PC-9 (cell line): ENCODE results near the gene PLA2R1.

Experiments used
- EZH2 ChIP-seq: fragments of 200-600 bp; sonication (generic); IDR thresholded peaks from 2 replicates; pipeline ENCODE4 v1.8.0; 2017; ENCODE audit warnings: antibody characterized with exemption, low read depth
- TF ChIP-seq, protein P1 (sequence below): fragments of 200-600 bp; sonication (generic); conservative IDR thresholded peaks from 2 replicates; pipeline ENCODE4 v1.6.1; 2017; ENCODE audit warnings: mixed run types, antibody characterized with exemption, mild to moderate bottlenecking, moderate library complexity

DNA sequence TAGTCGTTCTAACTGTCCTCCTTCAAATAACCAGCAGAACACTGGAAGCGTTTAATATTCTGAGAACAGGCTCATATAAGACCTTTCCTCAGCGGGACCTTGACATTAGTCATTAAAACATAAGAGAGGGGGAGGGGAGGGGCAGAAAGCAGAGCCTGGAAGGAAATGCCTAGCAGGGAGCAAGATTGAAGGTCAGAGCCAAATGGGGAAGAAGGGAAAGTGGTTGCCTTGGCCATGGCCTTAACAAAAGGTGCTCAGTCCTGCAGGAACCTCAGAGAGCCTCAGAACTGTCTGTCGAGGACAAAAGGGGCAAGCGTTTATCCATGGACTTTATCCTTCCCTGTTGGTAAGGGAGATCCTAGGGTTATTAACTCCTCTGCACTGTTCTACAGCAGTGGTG lies 856 bp upstream of the PLA2R1 start:
- no peak for TF ChIP-seq EZH2
- TF ChIP-seq, protein P1, sequence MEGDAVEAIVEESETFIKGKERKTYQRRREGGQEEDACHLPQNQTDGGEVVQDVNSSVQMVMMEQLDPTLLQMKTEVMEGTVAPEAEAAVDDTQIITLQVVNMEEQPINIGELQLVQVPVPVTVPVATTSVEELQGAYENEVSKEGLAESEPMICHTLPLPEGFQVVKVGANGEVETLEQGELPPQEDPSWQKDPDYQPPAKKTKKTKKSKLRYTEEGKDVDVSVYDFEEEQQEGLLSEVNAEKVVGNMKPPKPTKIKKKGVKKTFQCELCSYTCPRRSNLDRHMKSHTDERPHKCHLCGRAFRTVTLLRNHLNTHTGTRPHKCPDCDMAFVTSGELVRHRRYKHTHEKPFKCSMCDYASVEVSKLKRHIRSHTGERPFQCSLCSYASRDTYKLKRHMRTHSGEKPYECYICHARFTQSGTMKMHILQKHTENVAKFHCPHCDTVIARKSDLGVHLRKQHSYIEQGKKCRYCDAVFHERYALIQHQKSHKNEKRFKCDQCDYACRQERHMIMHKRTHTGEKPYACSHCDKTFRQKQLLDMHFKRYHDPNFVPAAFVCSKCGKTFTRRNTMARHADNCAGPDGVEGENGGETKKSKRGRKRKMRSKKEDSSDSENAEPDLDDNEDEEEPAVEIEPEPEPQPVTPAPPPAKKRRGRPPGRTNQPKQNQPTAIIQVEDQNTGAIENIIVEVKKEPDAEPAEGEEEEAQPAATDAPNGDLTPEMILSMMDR = no peak
